DMS114 treated with DMSO at 0.1 percent for 48 hours (cell line): Measurements from ENCODE around the gene SLC30A3.
A peak's percentile ranks its signal among the peaks of the same experiment; 100 is the strongest.
"Not testable (repeated sequence)": the region's sequence is repeated elsewhere in the genome, so short reads cannot be mapped to it uniquely, and the experiment has no call there.

Experiments used
- DNase-seq: peaks from one replicate; lab custom pipeline; 2025; ENCODE audit not compliant: unreplicated experiment; lab: John Stamatoyannopoulos, UW

The SLC30A3 gene

GRCh38 chr2:27262379-27263286 lies at the start of gene SLC30A3:
Gene SLC30A3 (minus strand): TSS chr2:27263047. CDS start chr2:27262906, 141 bp downstream.
- DNase-seq = no peak

DNA sequence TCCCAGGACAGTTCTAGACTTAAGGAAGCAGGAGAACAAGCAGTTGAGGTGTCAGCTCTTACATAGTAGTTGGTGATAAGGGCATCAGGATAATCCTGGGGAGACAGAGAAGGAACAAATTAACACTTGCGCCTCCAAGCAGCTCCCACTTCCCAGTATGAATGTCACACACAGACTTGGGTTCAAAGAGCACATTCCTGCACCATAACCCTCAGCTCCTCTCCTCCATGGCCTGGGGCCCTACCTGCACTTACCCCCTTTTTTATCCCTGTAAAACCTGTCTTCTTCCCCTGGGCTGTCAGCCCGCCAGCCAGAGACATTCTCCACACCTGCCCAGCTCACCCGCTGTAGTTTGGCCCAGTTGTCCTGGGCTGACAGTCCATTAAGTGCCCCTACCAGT lies 49.3 kb upstream of the SLC30A3 start:
- DNase-seq = no peak

GRCh38 chr2:27309651-27310050 lies 46.8 kb upstream of the SLC30A3 start:
- DNase-seq = no peak

GRCh38 chr2:27308359-27308881 lies 45.6 kb upstream of the SLC30A3 start, which contains the start of gene UCN:
Gene UCN (minus strand): TSS chr2:27308445. CDS start chr2:27307895, 550 bp downstream.
- no peak for DNase-seq

DNA sequence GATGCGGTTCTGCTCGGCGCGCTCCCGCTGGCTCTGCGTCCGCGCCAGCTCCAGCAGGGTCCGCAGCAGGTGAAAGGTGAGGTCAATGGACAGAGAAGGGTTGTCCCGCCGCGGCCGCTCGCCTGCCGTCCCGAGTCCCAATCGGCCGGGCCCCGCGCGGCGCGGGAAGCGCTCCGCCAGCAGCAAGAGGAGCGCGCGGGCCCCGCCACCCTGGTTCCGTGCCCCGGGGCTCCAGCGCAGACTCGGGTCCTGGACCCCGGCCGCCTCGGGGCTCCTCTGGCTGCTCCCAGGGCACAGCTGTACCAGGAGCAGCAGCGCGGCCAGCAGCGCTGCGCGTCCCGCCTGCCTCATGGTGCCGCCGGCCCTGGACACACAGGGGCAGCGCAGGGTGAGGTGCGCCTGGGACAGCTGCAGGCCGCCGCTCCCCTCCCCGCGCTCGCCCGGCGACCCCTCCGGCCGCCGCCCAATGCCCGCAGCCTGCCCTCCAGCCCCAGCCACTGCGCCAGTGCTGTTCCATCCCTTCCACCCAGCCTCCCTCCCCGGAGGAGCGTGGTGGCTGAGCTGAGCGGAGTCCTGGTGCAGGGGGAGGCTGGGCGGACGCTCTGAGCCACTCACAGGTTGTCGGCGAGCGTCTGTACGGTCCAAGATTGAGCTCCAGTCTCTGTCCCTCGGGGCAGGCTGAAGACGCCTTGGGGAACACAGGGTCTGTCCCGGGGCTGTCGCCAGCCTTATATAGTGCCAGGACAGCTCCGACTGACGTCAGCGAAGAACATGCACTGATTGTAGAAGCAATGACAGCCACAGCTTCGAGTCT lies 44.9 kb upstream of the SLC30A3 start:
- no peak for DNase-seq

GRCh38 chr2:27307287-27307544 lies 44.4 kb upstream of the SLC30A3 start:
- no peak for DNase-seq

DNA sequence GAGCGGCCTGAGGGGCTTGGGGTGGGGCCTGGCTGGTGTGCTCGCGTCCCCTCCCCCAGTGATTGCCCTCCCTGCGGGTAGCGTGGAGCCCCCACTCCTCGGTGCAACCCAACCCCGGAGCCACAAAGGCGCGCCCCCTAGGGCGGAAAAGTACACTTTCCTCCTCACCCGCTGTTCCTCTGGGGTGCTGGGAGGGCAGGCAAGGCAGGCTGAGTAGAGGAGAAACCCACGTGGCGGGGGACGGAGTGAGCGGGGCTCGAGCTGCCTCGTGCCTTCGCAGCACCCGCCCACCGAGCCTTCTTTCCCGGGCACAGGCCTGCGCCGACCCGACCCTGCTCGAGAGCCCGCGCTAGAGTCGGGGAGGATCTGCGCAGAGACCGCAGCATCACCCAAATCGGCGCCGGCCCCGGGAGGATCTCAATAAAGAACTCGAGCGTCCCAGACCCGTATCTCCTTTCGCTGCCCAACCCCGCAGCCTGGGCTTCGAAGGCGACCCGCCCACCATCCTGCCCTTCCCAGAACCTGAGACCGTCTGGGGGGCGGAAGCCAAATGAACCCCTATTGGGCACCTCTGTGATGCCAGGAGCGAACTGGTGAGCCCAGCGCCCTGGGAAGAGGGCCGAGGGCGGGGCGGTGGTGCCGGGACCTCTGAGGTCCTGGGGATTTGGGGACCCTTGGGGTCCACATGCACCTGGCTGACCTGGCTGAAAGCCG lies 43.9 kb upstream of the SLC30A3 start:
- DNase-seq = no peak

DNA sequence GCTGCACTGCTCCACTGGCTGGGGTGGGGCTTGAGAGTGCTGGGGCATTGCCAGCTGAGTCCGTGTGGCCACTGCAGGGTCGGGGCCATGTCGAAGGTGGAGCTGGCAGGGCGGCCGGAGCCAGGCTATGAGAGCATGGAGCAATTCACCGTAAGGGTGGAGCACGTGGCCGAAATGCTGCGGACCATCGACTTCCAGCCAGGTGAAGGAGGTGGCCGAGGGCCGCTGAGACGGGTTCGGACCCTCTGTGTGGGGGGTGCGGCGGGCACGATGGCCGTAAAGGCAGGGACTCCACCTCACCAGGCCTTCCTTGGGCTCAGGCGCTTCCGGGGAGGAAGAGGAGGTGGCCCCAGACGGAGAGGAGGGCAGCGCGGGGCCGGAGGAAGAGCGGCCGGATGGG lies 43.3 kb upstream of the SLC30A3 start:
- DNase-seq = no peak

DNA sequence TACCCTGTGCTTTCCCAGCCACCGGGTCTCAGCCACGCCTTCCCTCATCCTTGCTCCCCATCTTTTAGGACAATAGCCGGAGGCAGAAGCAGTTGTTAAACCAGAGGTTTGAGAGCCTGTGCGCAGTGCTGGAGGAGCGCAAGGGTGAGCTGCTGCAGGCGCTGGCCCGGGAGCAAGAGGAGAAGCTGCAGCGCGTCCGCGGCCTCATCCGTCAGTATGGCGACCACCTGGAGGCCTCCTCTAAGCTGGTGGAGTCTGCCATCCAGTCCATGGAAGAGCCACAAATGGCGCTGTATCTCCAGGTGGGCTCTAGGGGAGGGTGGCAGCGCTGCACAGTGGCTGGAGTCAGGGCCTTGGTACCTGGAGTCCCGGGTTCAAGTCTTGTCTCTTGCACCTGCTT lies 42.7 kb upstream of the SLC30A3 start:
- DNase-seq = no peak

GRCh38 chr2:27304488-27305240 lies 41.8 kb upstream of the SLC30A3 start:
- DNase-seq = no peak

DNA sequence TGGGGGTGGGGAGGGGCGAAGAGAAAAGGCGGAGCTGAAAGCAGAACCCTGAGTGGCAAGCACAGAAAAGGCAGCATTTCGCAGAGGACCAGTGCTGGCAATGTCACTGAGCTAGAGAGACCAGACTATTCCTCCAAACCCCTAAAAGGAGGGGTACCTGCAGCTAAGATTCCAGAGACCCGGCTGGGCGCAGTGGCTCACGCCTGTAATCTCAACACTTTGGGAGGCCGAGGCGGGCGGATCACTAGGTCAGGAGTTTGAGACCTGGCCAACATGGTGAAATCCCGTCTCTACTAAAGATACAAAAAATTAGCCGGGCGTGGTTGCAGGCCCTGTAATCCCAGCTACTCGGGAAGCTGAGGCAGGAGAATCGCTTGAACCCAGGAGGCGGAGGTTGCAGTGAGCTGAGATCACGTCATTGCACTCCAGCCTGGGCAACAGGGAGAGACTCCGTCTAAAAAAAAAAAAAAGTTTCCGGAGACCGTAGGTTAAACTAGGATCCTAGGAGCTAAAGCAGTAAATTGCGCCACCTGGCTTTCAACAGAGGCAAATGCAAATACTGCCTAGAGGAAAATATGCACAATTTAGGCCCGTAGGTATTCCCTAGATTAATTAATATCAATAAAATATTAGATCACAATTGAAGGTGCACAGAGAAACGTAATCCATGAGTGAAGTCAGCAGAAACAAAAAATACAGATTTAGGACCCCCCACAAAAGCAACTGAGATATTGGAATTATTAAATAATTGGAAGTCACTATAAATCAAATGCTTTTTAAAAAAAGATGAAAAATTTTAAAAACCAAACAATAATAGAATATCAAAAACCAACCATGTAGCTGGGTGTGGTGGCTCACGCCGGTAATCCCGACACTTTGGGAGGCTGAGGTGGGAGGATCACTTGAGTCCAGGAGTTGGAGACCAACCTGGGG lies 40.5 kb upstream of the SLC30A3 start:
- DNase-seq = peak; percentile 69

- not testable (repeated sequence) for DNase-seq
These were observed 37.8 kb upstream of the SLC30A3 start for GRCh38 chr2:27300606-27301005.

- DNase-seq = no peak
These were observed 35.7 kb upstream of the SLC30A3 start for GRCh38 chr2:27298391-27299080.

- no peak for DNase-seq
These were observed 34.3 kb upstream of the SLC30A3 start for GRCh38 chr2:27297195-27297594.

DNA sequence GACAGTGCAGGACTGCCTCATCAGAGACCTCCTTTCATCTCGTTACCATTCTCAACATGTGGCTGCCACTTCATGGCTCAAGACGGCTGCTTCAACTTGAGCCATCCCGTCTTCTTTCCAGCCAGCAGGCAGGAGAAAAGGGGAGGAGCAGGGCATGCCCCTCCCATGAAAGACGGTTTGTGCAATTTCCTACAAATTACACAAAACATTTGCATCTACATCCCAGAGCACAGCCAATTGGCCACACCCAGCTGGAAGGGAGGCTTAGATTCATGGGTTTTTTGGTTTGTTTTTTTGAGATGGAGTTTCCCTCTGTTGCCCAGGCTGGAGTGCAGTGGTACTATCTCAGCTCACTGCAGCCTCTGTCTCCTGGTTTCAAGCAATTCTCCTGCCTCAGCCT lies 33.6 kb upstream of the SLC30A3 start:
- DNase-seq = no peak

- no peak for DNase-seq
These were observed 32.1 kb upstream of the SLC30A3 start for GRCh38 chr2:27294928-27295327.

- no peak for DNase-seq
These were observed 29.0 kb upstream of the SLC30A3 start for GRCh38 chr2:27291865-27292264.

GRCh38 chr2:27290549-27290948 lies 27.7 kb upstream of the SLC30A3 start:
- no peak for DNase-seq

GRCh38 chr2:27288610-27289009 lies 25.8 kb upstream of the SLC30A3 start:
- DNase-seq = no peak
